Gastroesophageal sphincter (tissue), 3 donors: ENCODE data around the gene ADAM12.

ENCODE experiments used
- EP300 ChIP-seq: sonication (generic); formaldehyde crosslinking; IDR thresholded peaks from one replicate; pipeline ENCODE4 v1.6.1; 2017; ENCODE audit warnings: antibody characterized with exemption, mild to moderate bottlenecking
- POLR2AphosphoS5 ChIP-seq: sonication (generic); formaldehyde crosslinking; IDR thresholded peaks from one replicate; pipeline ENCODE4 v1.6.1; 2017; ENCODE audit warnings: antibody characterized with exemption
- TF ChIP-seq, protein P1 (sequence below), 4 experiments: fragments of 200-600 bp in 2 of 4; fragments of 450-650 bp in 2 of 4; sonication (generic) in 1 of 4; IDR thresholded peaks; one replicate each; pipeline ENCODE4 v1.5.1; 2017 to 2019; ENCODE audit warnings: antibody characterized with exemption in 4 of 4, mild to moderate bottlenecking in 2 of 4, moderate library complexity in 2 of 4

GRCh38 chr10:126369125-126369710 lies 19.1 kb downstream of the ADAM12 start:
- TF ChIP-seq POLR2AphosphoS5, result no peak
- TF ChIP-seq, protein P1, sequence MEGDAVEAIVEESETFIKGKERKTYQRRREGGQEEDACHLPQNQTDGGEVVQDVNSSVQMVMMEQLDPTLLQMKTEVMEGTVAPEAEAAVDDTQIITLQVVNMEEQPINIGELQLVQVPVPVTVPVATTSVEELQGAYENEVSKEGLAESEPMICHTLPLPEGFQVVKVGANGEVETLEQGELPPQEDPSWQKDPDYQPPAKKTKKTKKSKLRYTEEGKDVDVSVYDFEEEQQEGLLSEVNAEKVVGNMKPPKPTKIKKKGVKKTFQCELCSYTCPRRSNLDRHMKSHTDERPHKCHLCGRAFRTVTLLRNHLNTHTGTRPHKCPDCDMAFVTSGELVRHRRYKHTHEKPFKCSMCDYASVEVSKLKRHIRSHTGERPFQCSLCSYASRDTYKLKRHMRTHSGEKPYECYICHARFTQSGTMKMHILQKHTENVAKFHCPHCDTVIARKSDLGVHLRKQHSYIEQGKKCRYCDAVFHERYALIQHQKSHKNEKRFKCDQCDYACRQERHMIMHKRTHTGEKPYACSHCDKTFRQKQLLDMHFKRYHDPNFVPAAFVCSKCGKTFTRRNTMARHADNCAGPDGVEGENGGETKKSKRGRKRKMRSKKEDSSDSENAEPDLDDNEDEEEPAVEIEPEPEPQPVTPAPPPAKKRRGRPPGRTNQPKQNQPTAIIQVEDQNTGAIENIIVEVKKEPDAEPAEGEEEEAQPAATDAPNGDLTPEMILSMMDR (IDR thresholded peaks at IDR 0.05), result no peak
- no peak for TF ChIP-seq EP300
